K562 (cell line): ENCODE results near the gene TUBG2. TPM values are rescaled to one million over a fixed set of nuclear protein-coding genes. Genes with fewer than 3 reads are reported as not detected.

Experiments
- CBFB ChIP-seq: sonication (generic); formaldehyde crosslinking; IDR thresholded peaks from 2 replicates; pipeline ENCODE4 v1.4.0; 2020; ENCODE audit warnings: mild to moderate bottlenecking, missing genetic modification reagents
- CHCHD3 ChIP-seq: fragments of 250-450 bp; sonication (Bioruptor Pico); IDR thresholded peaks from 2 replicates; pipeline ENCODE4 v2.1.2; 2022; ENCODE audit warnings: mild to moderate bottlenecking
- CHD4 ChIP-seq: fragments of 200-600 bp; sonication (generic); IDR thresholded peaks from 3 replicates; pipeline ENCODE4 v1.6.1; 2012; ENCODE audit warnings: low read depth, mild to moderate bottlenecking, mixed read lengths, low read length, inconsistent platforms; ENCODE audit not compliant: insufficient read depth, insufficient replicate concordance, poor library complexity, severe bottlenecking
- ELF2 ChIP-seq: fragments of 250-450 bp; sonication (Bioruptor Pico); IDR thresholded peaks from 2 replicates; pipeline ENCODE4 v1.5.0; 2021; ENCODE audit warnings: mild to moderate bottlenecking
- FOXK1 ChIP-seq: sonication (generic); formaldehyde crosslinking; IDR thresholded peaks from 2 replicates; pipeline ENCODE4 v1.8.0; 2022; ENCODE audit warnings: missing genetic modification reagents, mild to moderate bottlenecking, borderline replicate concordance
- HDAC2 ChIP-seq: fragments of 450-650 bp; IDR thresholded peaks from 2 replicates; pipeline ENCODE4 v1.6.1; 2016; ENCODE audit warnings: mild to moderate bottlenecking
- HDGF ChIP-seq: fragments of 450-650 bp; IDR thresholded peaks from 2 replicates; pipeline ENCODE4 v1.6.1; 2016
- MIER1 ChIP-seq: fragments of 450-650 bp; IDR thresholded peaks from 2 replicates; pipeline ENCODE4 v1.6.1; 2016; ENCODE audit warnings: antibody characterized with exemption, mild to moderate bottlenecking, low read depth
- MYBL2 ChIP-seq, 2 experiments: fragments of 450-650 bp in 1 of 2; sonication (generic) in 1 of 2; formaldehyde crosslinking in 1 of 2; IDR thresholded peaks; 2 replicates each; pipeline versions ENCODE4 v1.6.1 to v1.8.1; 2017 to 2022; ENCODE audit warnings: borderline replicate concordance in 1 of 2, inconsistent platforms in 1 of 2, low read depth in 1 of 2, mild to moderate bottlenecking in 1 of 2, missing genetic modification reagents in 1 of 2, moderate library complexity in 1 of 2
- NCOA6 ChIP-seq: fragments of 450-650 bp; IDR thresholded peaks from 2 replicates; pipeline ENCODE4 v1.6.1; 2017; ENCODE audit warnings: mild to moderate bottlenecking
- NFIC ChIP-seq: fragments of 450-650 bp; IDR thresholded peaks from 2 replicates; pipeline ENCODE4 v1.6.1; 2017; ENCODE audit warnings: mild to moderate bottlenecking, inconsistent platforms
- NR4A1 ChIP-seq, 2 experiments: fragments of 250-450 bp in 1 of 2; fragments of 450-650 bp in 1 of 2; sonication (Bioruptor Pico) in 1 of 2; IDR thresholded peaks; 2 replicates each; pipeline versions ENCODE4 v1.4.0 to v1.6.1; 2016 to 2020; ENCODE audit warnings: mild to moderate bottlenecking in 2 of 2, missing compliant biosample characterization in 1 of 2, missing genetic modification characterization in 1 of 2, moderate library complexity in 1 of 2
- PML ChIP-seq: IDR thresholded peaks from 2 replicates; pipeline ENCODE4 v1.6.1; 2012; ENCODE audit warnings: low read length, inconsistent platforms
- POLR2AphosphoS5 ChIP-seq: IDR thresholded peaks from 2 replicates; pipeline ENCODE4 v1.6.1; 2011; ENCODE audit warnings: mild to moderate bottlenecking, low read depth, low read length, moderate library complexity; ENCODE audit not compliant: control insufficient read depth, insufficient read depth
- SMC3 ChIP-seq: conservative IDR thresholded peaks from 2 replicates; pipeline ENCODE4 v1.6.1; 2011; ENCODE audit warnings: low read depth, low read length, improper control_type of control experiment; ENCODE audit not compliant: insufficient read depth
- SP2 ChIP-seq: IDR thresholded peaks from 2 replicates; pipeline ENCODE4 v1.6.1; 2011; ENCODE audit warnings: mild to moderate bottlenecking, low read depth, low read length, moderate library complexity; ENCODE audit not compliant: poor library complexity, severe bottlenecking; ENCODE audit errors: extremely low read depth
- STAT5B ChIP-seq: fragments of 250-450 bp; sonication (Bioruptor Pico); IDR thresholded peaks from 2 replicates; pipeline ENCODE4 v1.8.0; 2021; ENCODE audit warnings: mild to moderate bottlenecking, inconsistent platforms
- ZNF212 ChIP-seq: fragments of 450-650 bp; formaldehyde crosslinking; IDR thresholded peaks from 2 replicates; pipeline ENCODE4 v1.4.0; 2020; ENCODE audit warnings: mild to moderate bottlenecking
- ZZZ3 ChIP-seq: fragments of 450-650 bp; IDR thresholded peaks from 2 replicates; pipeline ENCODE4 v1.6.1; 2016; ENCODE audit warnings: antibody characterized with exemption, mild to moderate bottlenecking, moderate library complexity
- polyA plus RNA-seq, 8 experiments: library from polyadenylated mRNA; depleted of rRNA in 4 of 8; stranded (reverse) in 5 of 8; unstranded in 3 of 8; fragments of >200 nt; fragmentation: Nextera tagmentation in 2 of 8; fragmentation: Illumina TruSeq in 1 of 8; extraction: Ambion mirVana in 2 of 8; extraction: Trizol in 1 of 8; gene quantifications; 2 replicates each; pipeline versions ENCODE4 v1.2.1 to v1.2.3, GENCODE V29; 2011 to 2014; ENCODE audit warnings: inconsistent platforms in 1 of 8, missing spikeins in 1 of 8
- total RNA-seq, 7 experiments: library from RNA; depleted of rRNA in 6 of 7; stranded (reverse); fragments of >200 nt in 6 of 7; fragmentation: Illumina TruSeq in 2 of 7; extraction: Trizol in 2 of 7; gene quantifications; 2 replicates each; pipeline versions ENCODE4 v1.2.1 to v1.2.3, GENCODE V29; 2011 to 2021; ENCODE audit warnings: low replicate concordance in 1 of 7
- TF ChIP-seq, protein P1 (sequence below), 3 experiments: fragments of 200-800 bp in 1 of 3; fragments of 250-450 bp in 1 of 3; fragments of 450-650 bp in 1 of 3; sonication (Bioruptor Pico) in 1 of 3; sonication (Bioruptor generic) in 1 of 3; formaldehyde crosslinking in 1 of 3; IDR thresholded peaks; 2 replicates each; pipeline versions ENCODE4 v1.6.1 to v1.8.0; 2016 to 2022; ENCODE audit warnings: mild to moderate bottlenecking in 2 of 3, missing genetic modification characterization in 2 of 3, missing compliant biosample characterization in 1 of 3, moderate library complexity in 1 of 3
- TF ChIP-seq, protein P2 (sequence below): fragments of 450-650 bp; IDR thresholded peaks from 2 replicates; pipeline ENCODE4 v1.6.1; 2016
- TF ChIP-seq, protein P3 (sequence below): fragments of 250-450 bp; sonication (Bioruptor Pico); IDR thresholded peaks from 2 replicates; pipeline ENCODE4 v1.5.0; 2021

TUBG2 gene
- total and polyA plus RNA-seq, 9 of the 15 experiments (the other 6 are each of a cell fraction or from before 2014, with no cell fraction given): 0.09 to 0.80 (median 0.24) TPM; not detected in 2

DNA sequence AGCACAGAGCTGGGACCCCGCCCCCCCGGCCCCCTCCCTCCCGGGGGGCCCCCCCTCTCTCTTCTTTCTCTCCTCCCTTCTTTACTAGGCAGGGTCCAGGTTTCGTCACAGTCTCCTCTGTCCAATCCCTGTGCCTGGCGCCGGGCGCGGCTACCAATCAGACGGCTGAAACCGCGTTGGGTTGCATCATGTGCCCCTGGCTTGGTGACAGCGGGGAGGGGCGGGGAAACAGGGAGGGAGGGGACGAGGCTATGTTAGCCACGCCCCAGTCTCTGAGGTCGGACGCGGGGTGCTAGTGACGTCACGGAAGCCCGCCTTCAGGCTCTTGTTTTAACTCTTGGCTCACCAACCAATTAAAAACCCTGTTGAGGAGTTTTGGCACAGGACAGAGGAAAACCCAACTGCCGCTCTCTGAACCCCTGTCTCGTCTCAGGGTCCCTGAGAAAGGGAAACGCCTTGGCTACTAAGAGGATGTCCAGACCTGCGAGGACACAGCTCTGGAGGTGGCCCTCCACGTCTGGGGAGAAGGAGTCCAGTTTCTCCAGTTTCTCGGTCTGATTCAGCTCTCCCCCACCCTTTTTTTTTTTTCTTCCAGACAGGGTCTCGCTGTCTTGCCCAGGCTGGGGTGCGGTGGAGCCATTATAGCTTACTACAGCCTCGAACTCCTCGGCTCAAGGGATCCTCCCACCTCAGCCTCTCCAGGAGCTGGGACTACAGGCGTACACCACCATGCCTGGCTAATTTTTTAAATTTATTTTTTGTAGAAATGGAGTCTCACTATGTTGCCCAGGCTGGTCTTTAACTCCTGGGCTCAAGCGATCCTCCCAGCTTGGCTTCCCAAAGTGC lies 18.2 kb downstream of the TUBG2 start (continued):
- no peak for TF ChIP-seq MYBL2 (IDR thresholded peaks at IDR 0.05; ENCODE audit: low read depth)
- no peak for TF ChIP-seq MYBL2 (CRISPR knock-in tag; IDR thresholded peaks at IDR 0.05; ENCODE audit: borderline replicate concordance)
- no peak for TF ChIP-seq PML
- TF ChIP-seq, protein P1, sequence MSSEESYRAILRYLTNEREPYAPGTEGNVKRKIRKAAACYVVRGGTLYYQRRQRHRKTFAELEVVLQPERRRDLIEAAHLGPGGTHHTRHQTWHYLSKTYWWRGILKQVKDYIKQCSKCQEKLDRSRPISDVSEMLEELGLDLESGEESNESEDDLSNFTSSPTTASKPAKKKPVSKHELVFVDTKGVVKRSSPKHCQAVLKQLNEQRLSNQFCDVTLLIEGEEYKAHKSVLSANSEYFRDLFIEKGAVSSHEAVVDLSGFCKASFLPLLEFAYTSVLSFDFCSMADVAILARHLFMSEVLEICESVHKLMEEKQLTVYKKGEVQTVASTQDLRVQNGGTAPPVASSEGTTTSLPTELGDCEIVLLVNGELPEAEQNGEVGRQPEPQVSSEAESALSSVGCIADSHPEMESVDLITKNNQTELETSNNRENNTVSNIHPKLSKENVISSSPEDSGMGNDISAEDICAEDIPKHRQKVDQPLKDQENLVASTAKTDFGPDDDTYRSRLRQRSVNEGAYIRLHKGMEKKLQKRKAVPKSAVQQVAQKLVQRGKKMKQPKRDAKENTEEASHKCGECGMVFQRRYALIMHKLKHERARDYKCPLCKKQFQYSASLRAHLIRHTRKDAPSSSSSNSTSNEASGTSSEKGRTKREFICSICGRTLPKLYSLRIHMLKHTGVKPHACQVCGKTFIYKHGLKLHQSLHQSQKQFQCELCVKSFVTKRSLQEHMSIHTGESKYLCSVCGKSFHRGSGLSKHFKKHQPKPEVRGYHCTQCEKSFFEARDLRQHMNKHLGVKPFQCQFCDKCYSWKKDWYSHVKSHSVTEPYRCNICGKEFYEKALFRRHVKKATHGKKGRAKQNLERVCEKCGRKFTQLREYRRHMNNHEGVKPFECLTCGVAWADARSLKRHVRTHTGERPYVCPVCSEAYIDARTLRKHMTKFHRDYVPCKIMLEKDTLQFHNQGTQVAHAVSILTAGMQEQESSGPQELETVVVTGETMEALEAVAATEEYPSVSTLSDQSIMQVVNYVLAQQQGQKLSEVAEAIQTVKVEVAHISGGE (CRISPR knock-in tag; IDR thresholded peaks at IDR 0.05): 0 out of 6 replicates have a peak, but pooled peaks of 1 of the 3 experiments have one; percentile 17
- peak; percentile 56 for TF ChIP-seq SP2
- TF ChIP-seq, protein P2, sequence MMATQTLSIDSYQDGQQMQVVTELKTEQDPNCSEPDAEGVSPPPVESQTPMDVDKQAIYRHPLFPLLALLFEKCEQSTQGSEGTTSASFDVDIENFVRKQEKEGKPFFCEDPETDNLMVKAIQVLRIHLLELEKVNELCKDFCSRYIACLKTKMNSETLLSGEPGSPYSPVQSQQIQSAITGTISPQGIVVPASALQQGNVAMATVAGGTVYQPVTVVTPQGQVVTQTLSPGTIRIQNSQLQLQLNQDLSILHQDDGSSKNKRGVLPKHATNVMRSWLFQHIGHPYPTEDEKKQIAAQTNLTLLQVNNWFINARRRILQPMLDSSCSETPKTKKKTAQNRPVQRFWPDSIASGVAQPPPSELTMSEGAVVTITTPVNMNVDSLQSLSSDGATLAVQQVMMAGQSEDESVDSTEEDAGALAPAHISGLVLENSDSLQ: peak; percentile 72
- TF ChIP-seq NR4A1 (CRISPR knock-in tag; IDR thresholded peaks at IDR 0.05): no peak
- no peak for TF ChIP-seq NR4A1 (tag; IDR thresholded peaks at IDR 0.05)
- TF ChIP-seq NCOA6: no peak
- no peak for TF ChIP-seq POLR2AphosphoS5
- TF ChIP-seq NFIC: peak; percentile 80
- TF ChIP-seq CBFB (CRISPR knock-in tag): no peak
- TF ChIP-seq, protein P3, sequence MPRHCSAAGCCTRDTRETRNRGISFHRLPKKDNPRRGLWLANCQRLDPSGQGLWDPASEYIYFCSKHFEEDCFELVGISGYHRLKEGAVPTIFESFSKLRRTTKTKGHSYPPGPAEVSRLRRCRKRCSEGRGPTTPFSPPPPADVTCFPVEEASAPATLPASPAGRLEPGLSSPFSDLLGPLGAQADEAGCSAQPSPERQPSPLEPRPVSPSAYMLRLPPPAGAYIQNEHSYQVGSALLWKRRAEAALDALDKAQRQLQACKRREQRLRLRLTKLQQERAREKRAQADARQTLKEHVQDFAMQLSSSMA (CRISPR knock-in tag): no peak
- 0 out of 2 replicates have a peak, but pooled peaks have one; percentile 51 for TF ChIP-seq HDGF
- TF ChIP-seq STAT5B (CRISPR knock-in tag): no peak
- 0 out of 2 replicates have a peak, but pooled peaks have one; percentile 22 for TF ChIP-seq ELF2 (CRISPR knock-in tag)
- no peak for TF ChIP-seq ZNF212 (CRISPR knock-in tag)
- no peak for TF ChIP-seq ZZZ3
- TF ChIP-seq CHCHD3: no peak
- TF ChIP-seq FOXK1 (CRISPR knock-in tag): no peak
- TF ChIP-seq MIER1: peak; percentile 58; the same call in 1 of the 2 replicates
- peak; percentile 56; the same call in 1 of the 2 replicates for TF ChIP-seq HDAC2
- no peak for TF ChIP-seq SMC3
- TF ChIP-seq CHD4: peak; percentile 54
